AG09319 (cell line): ENCODE measurements around the gene MSX2.

Source experiments
- DNase-seq: peaks from one replicate; pipeline ENCODE4 v3.0.0-alpha.2; 2010; ENCODE audit warnings: low read depth; ENCODE audit errors: extremely low read depth
- CTCF ChIP-seq: IDR thresholded peaks from 2 replicates; pipeline ENCODE4 v1.5.1; 2011; ENCODE audit warnings: low read depth, mild to moderate bottlenecking, inconsistent platforms, low read length, moderate library complexity

The MSX2 gene

GRCh38 chr5:174699131-174699530, 25.3 kb upstream of the MSX2 start:
- DNase-seq = no peak
- TF ChIP-seq CTCF = no peak

- peak; percentile 41 for DNase-seq
- no peak for TF ChIP-seq CTCF
Observed at GRCh38 chr5:174706997-174707572, 17.3 kb upstream of the MSX2 start.

- no peak for TF ChIP-seq CTCF
- no peak for DNase-seq
Observed at GRCh38 chr5:174707671-174708070, 16.7 kb upstream of the MSX2 start.

- no peak for TF ChIP-seq CTCF
- no peak for DNase-seq
Observed at GRCh38 chr5:174708476-174709207, 15.7 kb upstream of the MSX2 start.

- no peak for DNase-seq
- no peak for TF ChIP-seq CTCF
Observed at GRCh38 chr5:174714751-174715150, 9.6 kb upstream of the MSX2 start.

- no peak for TF ChIP-seq CTCF
- DNase-seq = no peak
Observed at GRCh38 chr5:174715804-174716203, 8.6 kb upstream of the MSX2 start.

GRCh38 chr5:174717826-174718455, 6.4 kb upstream of the MSX2 start:
- no peak for TF ChIP-seq CTCF
- no peak for DNase-seq
